NCI-H345 (cell line): ENCODE measurements around the gene MRPS15.
"Not testable (repeated sequence)": the region's sequence is repeated elsewhere in the genome, so short reads cannot be mapped to it uniquely, and the experiment has no call there.

Experiments
- DNase-seq: peaks from one replicate; lab custom pipeline; 2025; lab: John Stamatoyannopoulos, UW

Gene MRPS15

DNA sequence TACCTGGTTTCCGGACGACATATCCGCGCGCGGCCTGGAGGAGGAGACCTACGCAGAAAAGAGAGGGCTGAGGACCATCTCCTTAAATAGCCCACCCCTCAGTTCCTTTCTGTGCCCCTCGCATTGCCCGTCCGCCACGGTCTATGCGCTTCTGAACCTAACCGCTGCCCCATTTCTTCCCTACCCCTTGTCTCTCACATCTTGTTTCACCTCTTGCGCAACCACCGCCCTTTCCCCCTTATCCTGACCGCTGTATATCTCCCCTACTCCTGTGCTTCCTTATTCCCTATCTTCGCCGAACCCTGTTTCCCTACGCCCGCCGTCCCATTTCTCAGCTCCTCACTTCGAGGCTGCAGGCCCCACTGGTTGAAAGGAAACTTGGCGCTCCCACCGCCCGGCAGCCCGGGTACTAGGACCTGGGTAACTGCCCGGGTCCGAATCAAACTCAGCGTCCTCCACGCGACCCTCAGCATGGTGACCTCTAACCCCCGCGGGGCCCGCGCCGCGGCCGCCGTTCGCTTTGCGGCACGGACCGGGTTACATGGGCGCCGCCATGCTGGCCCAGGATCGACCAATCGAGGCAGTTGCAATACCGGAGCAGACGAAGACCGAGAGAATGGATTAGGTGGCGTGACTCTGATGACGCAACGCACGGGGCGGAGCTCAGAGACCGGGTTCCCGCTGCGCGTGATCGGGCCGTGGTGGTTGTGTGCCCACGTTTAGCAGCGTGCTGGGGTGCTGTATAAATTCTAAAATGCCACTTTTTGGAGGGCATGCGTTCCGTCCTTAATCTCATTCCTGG is at the start of gene MRPS15:
Gene MRPS15, minus strand, starts transcription at position 582 of the 802 bp plus-strand sequence. Its CDS starts 109 bp downstream, at position 473.
- DNase-seq: peak; percentile 97

DNA sequence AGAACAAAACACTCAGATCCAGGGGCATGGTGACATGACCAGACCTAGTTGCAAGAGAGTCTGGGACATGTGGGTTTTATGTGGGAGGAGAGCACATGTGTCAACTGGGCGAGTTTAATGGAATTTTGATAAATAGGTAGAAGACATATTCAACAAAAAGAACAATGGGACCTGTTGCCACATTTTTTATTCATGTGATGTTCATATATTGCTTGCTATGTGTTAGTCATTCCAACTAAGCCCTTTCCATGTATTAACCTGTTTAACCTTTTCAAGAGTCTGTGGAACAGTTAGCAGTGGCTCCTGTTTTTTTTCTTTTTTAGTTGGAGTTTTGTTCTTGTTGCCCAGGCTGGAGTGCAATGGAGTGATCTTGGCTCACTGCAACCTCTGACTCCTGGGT is 48.7 kb upstream of the MRPS15 start:
- no peak for DNase-seq

DNA sequence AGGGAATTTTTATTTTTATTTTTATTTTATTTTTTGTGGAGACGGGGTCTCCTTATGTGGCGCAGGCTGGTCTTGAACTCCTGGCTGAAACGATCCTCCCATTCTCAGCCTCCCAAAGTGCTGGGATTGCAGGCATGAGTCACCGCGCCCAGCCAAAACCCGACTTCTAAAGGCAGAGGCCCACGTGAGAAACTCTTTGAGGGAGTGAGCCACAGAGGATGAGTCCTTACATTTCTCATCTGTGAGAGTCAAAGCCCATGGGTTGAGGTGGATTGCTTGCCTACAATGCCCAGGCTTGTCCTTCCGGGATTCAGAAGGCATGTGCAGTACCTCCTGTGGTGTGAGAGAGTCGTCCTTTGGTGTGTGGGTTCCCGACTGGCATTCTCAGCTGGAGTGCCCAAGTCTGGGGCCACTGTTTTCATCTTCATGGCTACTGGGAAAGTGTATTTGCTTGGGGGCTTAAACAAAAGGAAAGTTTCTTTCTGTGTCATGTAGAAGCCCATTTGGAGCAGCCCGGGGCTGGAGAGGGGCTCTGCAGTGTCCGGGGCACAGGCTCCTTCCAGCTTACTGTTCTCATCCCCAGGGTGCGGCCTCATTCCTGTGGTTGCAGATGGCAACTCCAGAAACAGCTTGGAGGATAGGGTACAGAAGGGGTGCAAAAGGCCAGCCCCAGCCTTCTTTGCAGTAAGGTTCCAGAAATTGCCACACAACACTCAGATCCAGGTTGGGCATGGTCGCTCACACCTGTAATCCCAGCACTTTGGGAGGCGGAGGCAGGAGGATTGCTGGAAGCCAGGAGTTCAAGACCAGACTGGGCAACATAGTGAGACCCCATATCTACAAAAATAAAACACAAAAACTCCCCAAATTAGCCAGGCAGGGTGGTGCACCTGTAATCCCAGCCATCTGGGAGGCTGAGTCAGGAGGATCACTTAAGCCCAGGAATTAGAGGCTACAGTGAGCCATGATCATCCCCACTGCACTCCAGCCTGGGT is 47.9 kb upstream of the MRPS15 start:
- no peak for DNase-seq

DNA sequence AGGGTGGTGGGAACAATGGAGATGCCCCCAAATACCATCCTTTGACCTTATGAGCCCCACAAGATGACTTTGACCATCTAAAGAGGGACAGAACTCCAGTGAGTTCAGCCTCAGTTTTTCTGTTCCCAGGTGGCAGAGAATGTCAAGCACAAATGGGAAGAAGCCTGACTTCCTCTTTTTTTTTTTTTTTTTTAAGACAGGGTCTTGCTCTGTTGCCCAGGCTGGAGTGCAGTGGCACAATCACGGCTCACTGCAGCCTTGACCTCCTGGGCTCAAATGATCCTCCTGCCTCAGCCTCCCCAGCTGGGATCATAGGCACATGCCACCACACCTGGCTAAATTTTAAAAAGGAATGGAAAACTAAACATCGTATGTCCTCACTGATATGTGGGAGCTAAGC is 47.0 kb upstream of the MRPS15 start:
- not testable (repeated sequence) for DNase-seq

DNA sequence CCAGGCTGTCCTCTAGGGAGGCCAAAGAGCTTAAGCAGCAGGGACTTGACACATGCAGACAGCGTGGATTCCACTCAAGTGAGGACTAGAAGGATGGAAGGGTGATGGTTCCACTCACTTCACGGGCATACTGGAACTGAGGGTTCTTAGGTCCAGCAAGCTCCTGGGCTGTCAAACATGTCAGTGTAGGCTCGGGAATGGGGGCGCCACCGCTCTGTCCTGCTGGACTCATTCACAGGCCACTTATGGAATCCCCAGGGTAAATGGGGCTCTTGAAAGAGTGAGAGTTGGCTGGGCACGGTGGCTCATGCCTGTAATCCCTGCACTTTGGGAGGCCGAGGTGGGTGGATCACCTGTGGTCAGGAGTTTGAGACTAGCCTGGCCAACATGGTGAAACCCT is 46.2 kb upstream of the MRPS15 start:
- no peak for DNase-seq

DNA sequence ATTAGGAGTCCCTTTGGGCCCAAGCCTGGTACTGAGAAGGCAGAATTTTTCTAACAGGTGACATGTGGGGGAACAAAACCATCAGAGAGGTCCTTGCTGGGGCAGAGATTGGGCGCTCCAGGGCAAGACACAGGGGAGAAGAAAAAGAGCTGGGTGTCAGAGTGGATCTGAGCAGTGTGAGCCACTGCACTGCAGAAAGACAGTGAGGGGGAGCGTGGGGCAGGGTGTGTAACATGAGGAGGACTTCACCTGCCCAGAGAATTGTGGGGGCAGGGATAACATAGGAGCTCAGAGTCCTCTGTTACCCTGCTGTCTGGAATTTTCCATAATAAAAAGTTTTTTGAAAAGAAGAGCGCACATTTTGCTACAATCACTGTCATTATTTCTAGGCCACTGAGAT is 44.1 kb upstream of the MRPS15 start:
- no peak for DNase-seq

DNA sequence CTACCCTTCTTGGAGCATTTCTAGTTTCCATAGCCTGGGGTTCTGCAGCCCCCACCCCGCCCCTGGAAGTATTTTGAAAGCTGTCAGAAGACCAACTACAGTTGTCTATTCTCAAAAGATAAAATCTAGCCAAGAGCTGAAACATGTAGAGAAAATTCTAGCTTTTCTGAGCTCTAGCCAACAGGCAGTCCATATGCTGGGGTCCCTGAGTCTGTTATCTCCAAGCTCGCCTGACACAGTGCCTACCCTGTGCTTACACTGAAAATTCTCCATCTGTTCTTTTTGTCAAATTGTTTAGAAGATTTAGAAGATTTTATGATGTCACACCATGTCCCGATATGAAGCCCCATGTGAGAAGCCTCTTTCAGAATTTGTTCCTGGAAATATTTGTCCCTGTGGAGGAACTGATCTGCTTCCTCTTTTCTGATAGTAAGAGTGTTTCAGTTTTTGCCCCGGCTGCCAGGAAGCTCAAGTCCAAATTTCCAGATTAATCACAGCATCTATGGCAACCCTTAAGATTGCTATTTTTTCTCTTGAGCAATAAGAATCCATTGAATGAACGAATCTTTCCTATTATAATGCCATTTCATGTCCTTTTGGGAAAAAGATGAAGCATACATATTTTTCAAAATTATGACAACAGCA is 42.2 kb upstream of the MRPS15 start:
- no peak for DNase-seq

DNA sequence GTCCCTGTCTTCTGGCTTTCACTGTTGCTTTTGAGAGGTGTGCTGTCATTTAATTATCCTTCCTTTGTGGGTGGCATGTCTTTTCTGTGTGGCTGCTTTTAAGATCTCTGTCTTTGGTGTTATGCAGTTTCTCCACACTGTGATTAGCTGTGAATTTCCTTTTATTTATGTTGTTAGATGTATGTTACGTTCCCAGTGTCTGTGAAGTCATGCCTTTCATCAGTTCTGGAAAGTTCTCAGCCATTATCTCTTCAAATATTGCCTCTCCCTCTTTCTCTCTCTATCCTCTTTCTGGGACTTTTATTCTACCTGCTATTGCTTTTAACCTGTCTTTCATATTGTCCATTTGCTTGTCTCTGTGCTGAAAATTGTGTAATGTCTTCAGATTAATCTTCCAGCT is 39.5 kb upstream of the MRPS15 start:
- no peak for DNase-seq

DNA sequence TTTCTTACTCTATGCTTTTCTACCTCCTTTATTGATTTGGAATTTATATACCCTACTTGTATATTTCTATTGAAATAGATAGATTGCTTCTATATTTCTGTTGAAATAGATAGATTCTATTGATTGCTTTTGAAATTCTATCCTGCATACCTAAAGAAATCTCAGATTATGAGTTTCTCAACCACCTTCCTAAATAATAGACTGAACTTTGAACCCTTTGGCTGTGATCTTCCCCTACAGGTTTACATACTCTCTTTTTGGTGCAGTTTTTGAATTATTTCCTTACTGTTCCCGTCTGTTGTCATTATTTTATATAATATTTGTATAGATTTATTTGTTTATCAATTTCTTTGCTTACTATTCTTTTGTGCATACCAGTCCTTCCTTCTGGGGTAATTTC is 39.0 kb upstream of the MRPS15 start:
- no peak for DNase-seq

DNA sequence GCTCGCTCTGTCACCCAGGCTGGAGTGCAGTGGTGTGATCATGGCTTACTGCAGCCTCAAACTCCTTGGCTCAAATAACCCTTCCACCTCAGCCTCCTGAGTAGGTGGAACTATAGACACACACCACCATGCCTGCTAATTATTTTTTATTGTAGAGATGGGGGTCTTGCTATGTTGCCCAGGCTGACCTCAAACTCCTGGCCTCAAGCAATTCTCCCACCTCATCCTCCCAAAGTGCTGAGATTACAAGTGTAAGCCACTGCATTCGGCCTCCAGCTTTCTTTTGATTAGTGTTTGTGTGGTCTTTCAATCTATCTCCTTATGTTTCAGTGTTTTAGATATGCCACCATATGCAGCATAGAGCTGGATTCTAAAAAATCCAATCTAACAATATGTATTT is 38.4 kb upstream of the MRPS15 start:
- DNase-seq: no peak

DNA sequence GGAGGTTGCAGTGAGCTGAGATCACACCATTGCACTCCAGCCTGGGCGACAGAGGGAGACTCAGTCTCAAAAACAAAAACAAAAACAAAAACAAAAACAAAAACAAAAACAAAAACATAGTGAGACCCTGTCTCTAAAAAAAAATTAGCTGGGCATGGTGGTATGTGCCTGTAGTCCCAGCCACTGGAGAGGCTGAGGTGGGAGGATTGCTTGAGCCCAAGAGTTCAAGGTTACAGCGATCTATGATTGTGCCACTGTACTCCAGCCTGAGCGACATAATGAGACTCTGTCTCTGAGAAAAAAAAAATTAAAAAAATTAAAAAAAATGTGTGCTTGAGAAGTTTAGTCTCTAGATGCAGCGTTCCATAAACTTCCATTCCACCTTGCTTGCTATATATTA is 37.7 kb upstream of the MRPS15 start:
- DNase-seq: not testable (repeated sequence)

DNA sequence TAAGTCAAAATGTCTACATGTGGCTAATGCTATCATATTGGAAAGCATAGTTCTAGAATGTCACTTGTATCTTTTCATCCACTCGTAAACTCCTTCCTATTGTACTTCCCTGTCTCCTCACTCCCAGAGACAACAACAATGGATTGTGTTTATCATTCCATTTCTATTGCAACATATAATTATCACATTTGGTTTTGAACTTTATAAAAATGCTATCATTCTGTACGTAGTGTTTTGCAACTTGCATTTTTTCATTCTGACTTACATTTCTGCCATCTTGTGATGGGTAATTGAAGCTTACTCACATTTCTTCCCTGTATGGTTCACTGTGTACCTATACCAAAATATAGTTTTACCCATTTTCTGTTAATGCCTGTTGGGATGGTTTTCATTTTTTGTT is 33.0 kb upstream of the MRPS15 start:
- no peak for DNase-seq

DNA sequence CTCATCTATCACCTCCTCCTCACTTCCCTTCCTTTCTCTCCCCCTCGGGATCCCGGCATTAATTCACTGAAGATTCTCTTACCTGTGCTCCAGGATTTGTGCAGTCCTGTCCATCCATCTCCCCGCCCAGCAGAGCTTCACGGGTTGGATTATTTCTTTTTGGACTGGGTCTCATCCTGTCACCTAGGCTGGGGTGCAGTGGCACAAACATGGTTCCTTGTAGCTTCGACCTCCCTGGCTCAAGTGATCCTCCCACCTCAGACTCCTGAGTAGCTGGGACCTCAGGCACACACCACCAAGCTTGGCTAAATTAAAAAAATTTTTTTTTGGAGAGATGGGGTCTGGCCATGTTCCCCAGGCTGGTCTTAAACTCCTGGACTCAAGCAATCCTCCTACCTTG is 30.8 kb upstream of the MRPS15 start:
- DNase-seq: no peak

DNA sequence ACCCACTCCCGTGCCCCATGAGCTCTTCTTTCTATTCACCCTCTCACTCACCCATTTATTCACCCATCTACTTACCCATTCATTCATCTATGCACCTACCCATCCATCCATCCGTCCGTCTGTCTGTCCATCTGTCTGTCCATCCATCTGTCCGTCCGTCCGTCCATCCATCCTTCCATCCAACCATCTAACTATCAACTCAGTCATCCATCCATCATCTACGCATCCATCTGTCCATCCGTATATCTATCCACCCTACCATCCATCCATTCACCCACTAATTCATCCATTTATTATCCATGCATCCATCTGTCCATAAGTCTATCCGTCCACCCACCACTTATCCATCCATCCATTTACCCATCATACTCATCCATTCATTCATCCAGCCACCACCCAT is 29.3 kb upstream of the MRPS15 start:
- no peak for DNase-seq

DNA sequence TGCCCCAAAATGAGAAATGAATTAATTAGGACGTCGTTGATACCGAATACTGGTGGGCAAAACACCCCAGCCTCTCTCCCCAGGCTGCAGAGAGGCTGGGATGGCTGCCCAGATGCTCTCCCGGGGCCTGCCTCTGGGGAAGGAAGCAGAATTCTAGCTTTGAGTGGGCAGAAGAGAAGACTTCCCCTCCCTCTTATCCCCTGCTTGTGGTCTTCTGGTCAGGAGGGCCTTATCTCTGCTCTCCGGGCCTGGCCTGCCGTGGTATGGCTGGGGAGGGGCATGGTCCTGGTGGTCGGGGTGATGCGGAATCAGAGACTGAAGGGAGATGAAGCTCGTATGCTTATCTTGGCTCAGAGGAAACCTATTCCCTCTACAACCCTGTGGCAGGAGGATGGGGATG is 28.3 kb upstream of the MRPS15 start:
- DNase-seq: no peak

DNA sequence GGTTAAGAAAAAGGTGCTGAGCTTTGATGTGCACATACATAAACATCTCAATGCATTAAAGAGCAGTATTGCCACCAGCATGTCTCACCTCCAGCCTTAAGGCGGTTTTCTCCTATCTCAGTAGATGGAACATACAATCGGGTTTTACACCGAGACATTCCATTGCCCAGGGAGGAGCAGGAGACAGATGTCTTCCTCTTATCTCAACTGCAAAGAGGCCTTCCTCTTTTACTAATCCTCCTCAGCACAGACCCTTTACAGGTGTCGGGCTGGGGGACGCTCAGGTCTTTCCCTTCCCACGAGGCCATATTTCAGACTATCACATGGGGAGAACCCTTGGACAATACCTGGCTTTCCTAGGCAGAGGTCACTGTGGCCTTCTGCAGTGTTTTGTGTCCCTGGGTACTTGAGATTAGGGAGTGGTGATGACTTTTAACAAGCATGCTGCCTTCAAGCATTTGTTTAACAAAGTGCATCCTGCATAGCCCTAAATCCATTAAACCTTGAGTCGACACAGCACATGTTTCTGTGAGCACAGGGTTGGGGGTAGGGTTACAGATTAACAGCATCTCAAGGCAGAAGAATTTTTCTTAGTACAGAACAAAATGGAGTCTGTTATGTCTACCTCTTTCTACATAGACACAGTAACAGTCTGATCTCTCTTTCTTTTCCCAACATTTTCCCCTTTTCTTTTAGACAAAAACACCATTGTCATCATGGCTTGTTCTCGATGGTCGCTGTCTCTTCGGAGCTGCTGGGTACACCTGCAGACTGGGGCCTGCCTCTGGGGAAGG is 25.3 kb upstream of the MRPS15 start:
- DNase-seq: not testable (repeated sequence)

DNA sequence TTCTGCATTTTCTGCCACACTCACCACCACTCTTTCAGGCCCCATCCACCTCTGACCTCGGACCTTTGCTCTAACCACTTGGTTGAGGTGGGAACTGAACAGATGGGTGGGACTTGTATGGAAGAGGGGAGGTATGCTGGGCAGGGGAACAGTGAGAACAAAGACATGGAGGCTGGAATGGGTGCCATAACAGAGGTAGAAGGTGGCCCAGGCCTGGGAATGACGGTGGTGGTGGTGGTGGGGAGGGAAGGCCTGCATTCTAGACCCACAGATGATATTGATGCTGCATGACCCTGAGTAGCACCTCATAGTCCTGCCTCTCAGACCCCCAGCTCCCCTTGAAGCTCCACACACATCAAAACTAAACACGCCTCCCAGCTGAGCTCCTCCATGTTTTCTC is 23.7 kb upstream of the MRPS15 start:
- no peak for DNase-seq

DNA sequence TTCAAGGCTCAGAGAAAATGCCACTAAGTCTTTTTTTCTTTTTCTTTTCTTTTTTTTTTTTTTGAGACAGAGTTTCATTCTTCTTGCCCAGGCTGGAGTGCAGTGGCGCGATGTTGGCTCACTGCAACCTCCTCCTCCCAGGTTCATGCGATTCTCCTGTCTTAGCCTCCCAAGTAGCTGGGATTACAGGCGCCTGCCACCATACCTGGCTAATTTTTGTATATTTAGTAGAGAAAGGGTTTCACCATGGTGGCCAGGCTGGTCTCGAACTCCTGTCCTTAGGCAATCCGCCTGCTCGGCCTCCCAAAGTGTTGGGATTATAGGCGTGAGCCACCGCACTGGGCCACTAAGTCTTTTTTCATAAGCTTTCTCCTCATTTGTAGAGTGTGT is 23.1 kb upstream of the MRPS15 start:
- not testable (repeated sequence) for DNase-seq

DNA sequence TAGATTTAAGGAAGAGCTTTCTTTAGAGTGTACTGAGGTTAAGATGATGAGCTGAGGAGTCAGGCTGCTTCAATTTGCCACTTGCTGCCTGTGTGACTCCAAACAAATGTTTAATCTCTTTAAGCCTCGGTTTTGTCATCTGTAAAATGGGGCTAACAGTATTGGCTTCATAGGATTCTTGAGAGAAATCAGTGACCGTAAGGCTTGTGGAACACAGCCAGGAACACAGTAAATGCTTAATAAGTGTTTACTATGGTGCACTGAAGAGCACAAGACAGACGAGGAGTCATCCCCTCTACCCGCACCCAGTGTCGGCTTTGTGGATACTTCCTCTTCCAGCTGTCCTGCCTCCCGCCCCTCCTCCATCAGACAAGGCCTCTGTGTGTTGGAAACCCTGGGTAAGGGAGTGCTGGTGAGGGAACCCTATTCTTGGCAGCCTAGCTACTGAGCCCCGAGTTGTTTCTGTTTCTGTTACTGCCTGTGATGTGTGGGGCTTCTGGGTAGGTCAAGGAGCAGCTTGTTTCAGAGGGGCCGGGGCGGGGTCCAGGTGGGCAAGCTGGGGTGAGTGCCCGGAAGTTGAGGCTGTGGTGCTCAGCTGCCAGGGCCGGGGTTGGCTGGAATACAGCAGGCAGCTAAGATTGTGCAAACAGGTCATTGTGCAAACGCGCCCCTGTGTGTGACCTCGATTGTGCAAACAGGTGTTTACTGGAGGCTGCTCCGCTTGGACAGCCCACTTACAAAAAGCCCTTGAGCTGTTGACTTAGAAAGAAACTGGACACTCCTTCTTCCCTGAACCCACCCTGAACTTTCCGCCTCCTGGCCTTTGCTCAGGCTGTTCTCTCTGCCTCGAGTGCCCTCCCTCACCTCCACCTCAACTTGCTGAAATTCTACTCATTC is 22.5 kb upstream of the MRPS15 start:
- DNase-seq: no peak

DNA sequence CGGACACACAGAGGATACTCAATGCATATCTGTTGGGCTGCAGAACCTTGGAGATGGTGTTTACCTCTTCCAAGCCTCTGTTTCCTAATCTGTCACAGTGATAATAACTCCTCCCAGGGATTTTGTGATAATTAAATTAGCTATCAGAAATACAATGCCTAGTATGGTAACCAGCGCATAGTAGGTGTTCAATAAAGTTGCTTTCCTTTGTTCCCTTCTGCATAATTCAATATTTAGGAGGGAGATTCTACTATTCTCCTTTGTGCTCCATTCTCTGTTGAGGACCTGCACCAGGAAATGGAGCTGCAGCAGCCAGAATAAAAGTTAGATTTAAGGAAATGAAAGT is 21.9 kb upstream of the MRPS15 start:
- DNase-seq: no peak

DNA sequence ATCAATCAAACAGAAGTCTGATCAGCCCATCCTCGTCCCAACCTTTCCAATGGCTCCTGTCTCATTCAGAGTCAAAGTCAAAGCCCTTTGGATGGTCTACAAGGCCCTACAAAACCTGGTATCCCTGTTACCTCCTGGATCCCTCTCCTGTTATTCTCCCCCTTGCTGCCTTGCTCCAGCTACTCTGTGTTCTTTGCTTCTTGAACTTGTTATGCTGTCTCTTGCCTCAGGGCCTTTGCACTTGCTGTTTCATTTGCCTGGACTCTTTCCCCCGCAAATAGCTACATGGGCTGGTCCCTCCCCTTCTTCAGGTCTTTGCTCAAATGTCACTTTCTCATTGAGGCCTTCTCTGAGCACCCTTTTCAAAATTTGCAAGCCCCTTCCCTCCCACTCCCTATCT is 19.9 kb upstream of the MRPS15 start:
- DNase-seq: no peak
